Measurements from ENCODE around the gene CYP26A1.

DNA sequence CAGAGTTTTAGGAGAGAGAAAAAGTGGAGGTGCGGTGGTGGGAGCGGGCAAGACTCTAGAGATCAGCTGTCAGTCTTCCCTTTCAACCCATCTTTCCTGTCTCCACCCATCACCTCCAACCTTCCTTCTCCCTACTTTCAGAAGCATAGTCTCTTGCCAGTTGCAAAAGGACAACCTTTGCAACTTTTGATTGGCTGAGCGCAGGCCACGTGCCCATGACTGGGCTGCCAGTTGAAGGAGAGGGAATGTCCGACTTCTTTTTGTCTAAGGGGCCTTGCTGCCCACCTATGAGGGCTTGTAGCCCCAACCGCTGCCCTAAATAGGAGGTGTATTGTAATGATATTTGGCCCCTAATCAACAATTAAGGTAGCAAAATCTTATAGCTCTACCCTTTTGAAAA lies 12.6 kb downstream of the CYP26A1 start:
- TF ChIP-seq, protein P1, sequence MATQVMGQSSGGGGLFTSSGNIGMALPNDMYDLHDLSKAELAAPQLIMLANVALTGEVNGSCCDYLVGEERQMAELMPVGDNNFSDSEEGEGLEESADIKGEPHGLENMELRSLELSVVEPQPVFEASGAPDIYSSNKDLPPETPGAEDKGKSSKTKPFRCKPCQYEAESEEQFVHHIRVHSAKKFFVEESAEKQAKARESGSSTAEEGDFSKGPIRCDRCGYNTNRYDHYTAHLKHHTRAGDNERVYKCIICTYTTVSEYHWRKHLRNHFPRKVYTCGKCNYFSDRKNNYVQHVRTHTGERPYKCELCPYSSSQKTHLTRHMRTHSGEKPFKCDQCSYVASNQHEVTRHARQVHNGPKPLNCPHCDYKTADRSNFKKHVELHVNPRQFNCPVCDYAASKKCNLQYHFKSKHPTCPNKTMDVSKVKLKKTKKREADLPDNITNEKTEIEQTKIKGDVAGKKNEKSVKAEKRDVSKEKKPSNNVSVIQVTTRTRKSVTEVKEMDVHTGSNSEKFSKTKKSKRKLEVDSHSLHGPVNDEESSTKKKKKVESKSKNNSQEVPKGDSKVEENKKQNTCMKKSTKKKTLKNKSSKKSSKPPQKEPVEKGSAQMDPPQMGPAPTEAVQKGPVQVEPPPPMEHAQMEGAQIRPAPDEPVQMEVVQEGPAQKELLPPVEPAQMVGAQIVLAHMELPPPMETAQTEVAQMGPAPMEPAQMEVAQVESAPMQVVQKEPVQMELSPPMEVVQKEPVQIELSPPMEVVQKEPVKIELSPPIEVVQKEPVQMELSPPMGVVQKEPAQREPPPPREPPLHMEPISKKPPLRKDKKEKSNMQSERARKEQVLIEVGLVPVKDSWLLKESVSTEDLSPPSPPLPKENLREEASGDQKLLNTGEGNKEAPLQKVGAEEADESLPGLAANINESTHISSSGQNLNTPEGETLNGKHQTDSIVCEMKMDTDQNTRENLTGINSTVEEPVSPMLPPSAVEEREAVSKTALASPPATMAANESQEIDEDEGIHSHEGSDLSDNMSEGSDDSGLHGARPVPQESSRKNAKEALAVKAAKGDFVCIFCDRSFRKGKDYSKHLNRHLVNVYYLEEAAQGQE (IDR thresholded peaks at IDR 0.05) = no peak
- TF ChIP-seq, protein P2, sequence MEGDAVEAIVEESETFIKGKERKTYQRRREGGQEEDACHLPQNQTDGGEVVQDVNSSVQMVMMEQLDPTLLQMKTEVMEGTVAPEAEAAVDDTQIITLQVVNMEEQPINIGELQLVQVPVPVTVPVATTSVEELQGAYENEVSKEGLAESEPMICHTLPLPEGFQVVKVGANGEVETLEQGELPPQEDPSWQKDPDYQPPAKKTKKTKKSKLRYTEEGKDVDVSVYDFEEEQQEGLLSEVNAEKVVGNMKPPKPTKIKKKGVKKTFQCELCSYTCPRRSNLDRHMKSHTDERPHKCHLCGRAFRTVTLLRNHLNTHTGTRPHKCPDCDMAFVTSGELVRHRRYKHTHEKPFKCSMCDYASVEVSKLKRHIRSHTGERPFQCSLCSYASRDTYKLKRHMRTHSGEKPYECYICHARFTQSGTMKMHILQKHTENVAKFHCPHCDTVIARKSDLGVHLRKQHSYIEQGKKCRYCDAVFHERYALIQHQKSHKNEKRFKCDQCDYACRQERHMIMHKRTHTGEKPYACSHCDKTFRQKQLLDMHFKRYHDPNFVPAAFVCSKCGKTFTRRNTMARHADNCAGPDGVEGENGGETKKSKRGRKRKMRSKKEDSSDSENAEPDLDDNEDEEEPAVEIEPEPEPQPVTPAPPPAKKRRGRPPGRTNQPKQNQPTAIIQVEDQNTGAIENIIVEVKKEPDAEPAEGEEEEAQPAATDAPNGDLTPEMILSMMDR (IDR thresholded peaks at IDR 0.05; ENCODE audit: low read depth, low read length, missing input control) = no peak
- TF ChIP-seq YY1 (IDR thresholded peaks at IDR 0.05) (no peak), FOXA1 (IDR thresholded peaks at IDR 0.05) (no peak)
- TF ChIP-seq, protein P3, sequence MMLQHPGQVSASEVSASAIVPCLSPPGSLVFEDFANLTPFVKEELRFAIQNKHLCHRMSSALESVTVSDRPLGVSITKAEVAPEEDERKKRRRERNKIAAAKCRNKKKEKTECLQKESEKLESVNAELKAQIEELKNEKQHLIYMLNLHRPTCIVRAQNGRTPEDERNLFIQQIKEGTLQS (IDR thresholded peaks at IDR 0.05) = no peak
- TF ChIP-seq, protein P4, sequence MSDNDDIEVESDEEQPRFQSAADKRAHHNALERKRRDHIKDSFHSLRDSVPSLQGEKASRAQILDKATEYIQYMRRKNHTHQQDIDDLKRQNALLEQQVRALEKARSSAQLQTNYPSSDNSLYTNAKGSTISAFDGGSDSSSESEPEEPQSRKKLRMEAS (IDR thresholded peaks at IDR 0.05) = no peak

Measured in liver (tissue), 3 donors.